GM18526 (cell line): Measurements from ENCODE around the gene PRKCE.

Source experiments
- POLR2A ChIP-seq: IDR thresholded peaks from 3 replicates; pipeline ENCODE4 v1.6.1; 2011; ENCODE audit not compliant: insufficient read length; ENCODE audit errors: extremely low read depth

Gene PRKCE

GRCh38 chr2:46161911-46162310, 510.4 kb downstream of the PRKCE start:
- TF ChIP-seq POLR2A: no peak

GRCh38 chr2:46162329-46163097, 511.0 kb downstream of the PRKCE start:
- TF ChIP-seq POLR2A: no peak

- no peak for TF ChIP-seq POLR2A
Observed at GRCh38 chr2:46163098-46163430, 511.6 kb downstream of the PRKCE start.

- no peak for TF ChIP-seq POLR2A
Observed at GRCh38 chr2:46163804-46164528, 512.5 kb downstream of the PRKCE start.

GRCh38 chr2:46164529-46165301, 513.2 kb downstream of the PRKCE start:
- no peak for TF ChIP-seq POLR2A

- TF ChIP-seq POLR2A: no peak
Observed at GRCh38 chr2:46165916-46166315, 514.4 kb downstream of the PRKCE start.

GRCh38 chr2:46167406-46167805, 515.9 kb downstream of the PRKCE start:
- no peak for TF ChIP-seq POLR2A

GRCh38 chr2:46167924-46168323, 516.4 kb downstream of the PRKCE start:
- TF ChIP-seq POLR2A: no peak

- TF ChIP-seq POLR2A: no peak
Observed at GRCh38 chr2:46169467-46169866, 518.0 kb downstream of the PRKCE start.

- no peak for TF ChIP-seq POLR2A
Observed at GRCh38 chr2:46170026-46170425, 518.6 kb downstream of the PRKCE start.

GRCh38 chr2:46170611-46171350, 519.3 kb downstream of the PRKCE start:
- TF ChIP-seq POLR2A: no peak

GRCh38 chr2:46171411-46171953, 520.0 kb downstream of the PRKCE start:
- TF ChIP-seq POLR2A: no peak

- no peak for TF ChIP-seq POLR2A
Observed at GRCh38 chr2:46171996-46172546, 520.6 kb downstream of the PRKCE start.

- no peak for TF ChIP-seq POLR2A
Observed at GRCh38 chr2:46173030-46173429, 521.6 kb downstream of the PRKCE start.

- no peak for TF ChIP-seq POLR2A
Observed at GRCh38 chr2:46173636-46174250, 522.3 kb downstream of the PRKCE start.
